Osteoblast (primary cell): ENCODE data around the gene RAD50. TPM values are rescaled to one million over a fixed set of nuclear protein-coding genes. Genes with fewer than 3 reads are reported as not detected.
"Not testable (repeated sequence)": the region's sequence is repeated elsewhere in the genome, so short reads cannot be mapped to it uniquely, and the experiment has no call there.

ENCODE experiments used
- DNase-seq: peaks from one replicate; pipeline ENCODE4 v3.0.0; 2011; ENCODE audit warnings: low spot score, mixed read lengths; ENCODE audit not compliant: insufficient read length; ENCODE audit errors: missing footprints
- H2AFZ ChIP-seq: 2 replicates; pipeline ENCODE4 v1.6.0; 2011; ENCODE audit warnings: mild to moderate bottlenecking, low read length
- H3K27ac ChIP-seq: 2 replicates; pipeline ENCODE4 v1.5.1; 2011; ENCODE audit warnings: mild to moderate bottlenecking, low read depth, low read length, moderate library complexity
- H3K27me3 ChIP-seq: 2 replicates; pipeline ENCODE4 v1.6.0; 2012; ENCODE audit warnings: mild to moderate bottlenecking, control low read depth, inconsistent platforms, low read length, moderate library complexity; ENCODE audit not compliant: insufficient read depth
- H3K36me3 ChIP-seq: 2 replicates; pipeline ENCODE4 v1.5.1; 2011; ENCODE audit warnings: mild to moderate bottlenecking, low read length, control low read depth, moderate library complexity; ENCODE audit not compliant: insufficient read depth
- H3K4me1 ChIP-seq: 2 replicates; pipeline ENCODE4 v1.5.1; 2011; ENCODE audit warnings: mild to moderate bottlenecking, low read length, control low read depth, moderate library complexity; ENCODE audit not compliant: insufficient read depth
- H3K4me2 ChIP-seq: 2 replicates; pipeline ENCODE4 v1.6.0; 2011; ENCODE audit warnings: mild to moderate bottlenecking, low read length; ENCODE audit not compliant: insufficient read depth
- H3K4me3 ChIP-seq: fragments of 200-600 bp; sonication (generic); 3 replicates; pipeline ENCODE4 v1.5.1; 2012; ENCODE audit warnings: mild to moderate bottlenecking, low read length, inconsistent platforms; ENCODE audit not compliant: insufficient read depth
- H3K79me2 ChIP-seq: 2 replicates; pipeline ENCODE4 v1.6.0; 2012; ENCODE audit warnings: mild to moderate bottlenecking, low read length, control low read depth, inconsistent platforms; ENCODE audit not compliant: insufficient read depth
- H3K9me3 ChIP-seq: 2 replicates; pipeline ENCODE4 v1.5.1; 2011; ENCODE audit warnings: low read depth, low read length, control low read depth
- H4K20me1 ChIP-seq: 2 replicates; pipeline ENCODE4 v1.6.0; 2012; ENCODE audit warnings: mild to moderate bottlenecking, low read length, control low read depth; ENCODE audit not compliant: insufficient read depth
- CTCF ChIP-seq: IDR thresholded peaks from 2 replicates; pipeline ENCODE4 v1.5.1; 2011; ENCODE audit warnings: mild to moderate bottlenecking, low read depth, low read length, moderate library complexity; ENCODE audit errors: extremely low read depth
- total RNA-seq: library from RNA; depleted of rRNA; stranded (reverse); fragments of >200 nt; gene quantifications from 2 replicates; pipeline ENCODE4 v1.2.3, GENCODE V29; 2012

RAD50 gene
- total RNA-seq, 1 donor = 39.4 TPM

GRCh38 chr5:132561601-132562000 is 4.8 kb downstream of the RAD50 start:
- H3K36me3 ChIP-seq = peaks cover 20% of the 10 kb centered on the region

GRCh38 chr5:132564555-132564954 is 7.8 kb downstream of the RAD50 start:
- not testable (repeated sequence) for H3K27ac ChIP-seq, H3K4me2 ChIP-seq, H3K27me3 ChIP-seq, H4K20me1 ChIP-seq, DNase-seq, H3K4me1 ChIP-seq, H3K9me3 ChIP-seq, H2AFZ ChIP-seq, H3K4me3 ChIP-seq
- H3K79me2 ChIP-seq = peaks cover 41% of the 10 kb centered on the region
- peaks cover 20% of the 10 kb centered on the region for H3K36me3 ChIP-seq

More at GRCh38 chr5:132561601-132562000, 4.8 kb downstream of the RAD50 start:
- Histone ChIP-seq H3K4me1 (peaks cover 11% of the 10 kb centered on the region), H3K79me2 (peaks cover 59% of the 10 kb centered on the region), H3K4me2 (no peak overlapping the region), H2AFZ (no peak overlapping the region), H3K27me3 (no peaks in the 10 kb centered on the region), H3K4me3 (no peak overlapping the region), H3K9me3 (no peaks in the 10 kb centered on the region), H4K20me1 (peaks cover 7% of the 10 kb centered on the region), H3K27ac (no peak overlapping the region)
- no peak for DNase-seq
- no peak for TF ChIP-seq CTCF

DNA sequence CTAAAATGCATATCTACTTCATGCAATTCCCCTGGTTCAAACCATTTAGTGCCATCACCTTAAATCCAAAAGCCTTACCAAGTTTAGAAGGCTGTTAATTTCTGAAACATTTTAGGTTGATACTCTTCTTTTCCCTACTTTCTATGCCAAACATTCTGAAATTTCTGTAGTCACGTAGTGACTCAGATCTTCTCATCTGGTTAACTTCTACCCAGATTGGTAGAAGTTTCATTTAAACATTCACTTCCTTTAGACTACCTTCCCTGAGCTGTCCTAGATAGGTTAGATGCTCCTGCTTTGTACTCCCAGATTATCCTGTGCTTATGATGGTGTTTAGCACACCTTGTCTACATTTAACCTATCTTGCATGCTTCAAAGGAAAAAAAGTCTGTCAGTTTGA is 9.9 kb downstream of the RAD50 start:
- H4K20me1 ChIP-seq = peaks cover 9% of the 10 kb centered on the region
- H3K4me3 ChIP-seq = no peak overlapping the region
- no peak for DNase-seq
- H3K79me2 ChIP-seq = peaks cover 25% of the 10 kb centered on the region
- H3K36me3 ChIP-seq = peaks cover 19% of the 10 kb centered on the region
- TF ChIP-seq CTCF = no peak
- no peak overlapping the region for H3K27ac ChIP-seq
- no peak overlapping the region for H3K4me2 ChIP-seq
- H3K9me3 ChIP-seq = no peaks in the 10 kb centered on the region
- no peaks in the 10 kb centered on the region for H3K4me1 ChIP-seq
- H2AFZ ChIP-seq = no peak overlapping the region
- no peaks in the 10 kb centered on the region for H3K27me3 ChIP-seq

GRCh38 chr5:132576123-132576522 is 19.3 kb downstream of the RAD50 start:
- Histone ChIP-seq H3K36me3 (peaks cover 33% of the 10 kb centered on the region), H3K9me3 (no peaks in the 10 kb centered on the region), H3K27me3 (no peaks in the 10 kb centered on the region), H3K4me3 (no peak overlapping the region), H3K79me2 (peaks cover 7% of the 10 kb centered on the region), H3K27ac (no peak overlapping the region), H4K20me1 (peaks cover 4% of the 10 kb centered on the region), H3K4me2 (no peak overlapping the region), H2AFZ (no peak overlapping the region), H3K4me1 (no peaks in the 10 kb centered on the region)
- DNase-seq = no peak
- TF ChIP-seq CTCF = no peak

- not testable (repeated sequence) for H4K20me1 ChIP-seq, H3K4me1 ChIP-seq, DNase-seq, H3K79me2 ChIP-seq, H3K4me3 ChIP-seq, H3K27ac ChIP-seq, H3K27me3 ChIP-seq, H3K9me3 ChIP-seq, H2AFZ ChIP-seq, H3K4me2 ChIP-seq
- peaks cover 10% of the 10 kb centered on the region for H3K36me3 ChIP-seq
These were observed 27.8 kb downstream of the RAD50 start for GRCh38 chr5:132584560-132584959.
